ENCODE measurements around the gene RFX4. TPM values are rescaled to one million over a fixed set of nuclear protein-coding genes. Genes with fewer than 3 reads are reported as not detected.

The RFX4 gene
- total RNA-seq, 1 donor from 2014 or later: not detected

GRCh38 chr12:106582249-106582591, 584 bp upstream of the RFX4 start:
- Mint-ChIP-seq H3K4me3 (ENCODE audit: unreplicated experiment) (peak overlapping the region; percentile 17), H3K36me3 (ENCODE audit: low read depth, unreplicated experiment) (peaks cover 3% of the 10 kb centered on the region), H3K27ac (ENCODE audit: unreplicated experiment) (no peak overlapping the region), H3K4me1 (ENCODE audit: unreplicated experiment) (peaks cover 20% of the 10 kb centered on the region), H3K9me3 (ENCODE audit: unreplicated experiment) (peaks cover 4% of the 10 kb centered on the region), H3K27me3 (ENCODE audit: unreplicated experiment) (peaks cover 32% of the 10 kb centered on the region)
- TF ChIP-seq, protein P1, sequence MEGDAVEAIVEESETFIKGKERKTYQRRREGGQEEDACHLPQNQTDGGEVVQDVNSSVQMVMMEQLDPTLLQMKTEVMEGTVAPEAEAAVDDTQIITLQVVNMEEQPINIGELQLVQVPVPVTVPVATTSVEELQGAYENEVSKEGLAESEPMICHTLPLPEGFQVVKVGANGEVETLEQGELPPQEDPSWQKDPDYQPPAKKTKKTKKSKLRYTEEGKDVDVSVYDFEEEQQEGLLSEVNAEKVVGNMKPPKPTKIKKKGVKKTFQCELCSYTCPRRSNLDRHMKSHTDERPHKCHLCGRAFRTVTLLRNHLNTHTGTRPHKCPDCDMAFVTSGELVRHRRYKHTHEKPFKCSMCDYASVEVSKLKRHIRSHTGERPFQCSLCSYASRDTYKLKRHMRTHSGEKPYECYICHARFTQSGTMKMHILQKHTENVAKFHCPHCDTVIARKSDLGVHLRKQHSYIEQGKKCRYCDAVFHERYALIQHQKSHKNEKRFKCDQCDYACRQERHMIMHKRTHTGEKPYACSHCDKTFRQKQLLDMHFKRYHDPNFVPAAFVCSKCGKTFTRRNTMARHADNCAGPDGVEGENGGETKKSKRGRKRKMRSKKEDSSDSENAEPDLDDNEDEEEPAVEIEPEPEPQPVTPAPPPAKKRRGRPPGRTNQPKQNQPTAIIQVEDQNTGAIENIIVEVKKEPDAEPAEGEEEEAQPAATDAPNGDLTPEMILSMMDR (IDR thresholded peaks at IDR 0.05; ENCODE audit: unreplicated experiment): no peak
- no peak for DNase-seq (ENCODE audit: low spot score)

- peaks cover 3% of the 10 kb centered on the region for H3K36me3 Mint-ChIP-seq (ENCODE audit: low read depth, unreplicated experiment)
- TF ChIP-seq, protein P1 (IDR thresholded peaks at IDR 0.05; ENCODE audit: unreplicated experiment): no peak
- no peak overlapping the region for H3K27ac Mint-ChIP-seq (ENCODE audit: unreplicated experiment)
- no peak for DNase-seq (ENCODE audit: low spot score)
- peaks cover 4% of the 10 kb centered on the region for H3K9me3 Mint-ChIP-seq (ENCODE audit: unreplicated experiment)
- peak overlapping the region; percentile 80 for H3K4me3 Mint-ChIP-seq (ENCODE audit: unreplicated experiment)
- peaks cover 36% of the 10 kb centered on the region for H3K27me3 Mint-ChIP-seq (ENCODE audit: unreplicated experiment)
- H3K4me1 Mint-ChIP-seq (ENCODE audit: unreplicated experiment): peaks cover 25% of the 10 kb centered on the region
These were observed 669 bp downstream of the RFX4 start for GRCh38 chr12:106583242-106584103.

DNA sequence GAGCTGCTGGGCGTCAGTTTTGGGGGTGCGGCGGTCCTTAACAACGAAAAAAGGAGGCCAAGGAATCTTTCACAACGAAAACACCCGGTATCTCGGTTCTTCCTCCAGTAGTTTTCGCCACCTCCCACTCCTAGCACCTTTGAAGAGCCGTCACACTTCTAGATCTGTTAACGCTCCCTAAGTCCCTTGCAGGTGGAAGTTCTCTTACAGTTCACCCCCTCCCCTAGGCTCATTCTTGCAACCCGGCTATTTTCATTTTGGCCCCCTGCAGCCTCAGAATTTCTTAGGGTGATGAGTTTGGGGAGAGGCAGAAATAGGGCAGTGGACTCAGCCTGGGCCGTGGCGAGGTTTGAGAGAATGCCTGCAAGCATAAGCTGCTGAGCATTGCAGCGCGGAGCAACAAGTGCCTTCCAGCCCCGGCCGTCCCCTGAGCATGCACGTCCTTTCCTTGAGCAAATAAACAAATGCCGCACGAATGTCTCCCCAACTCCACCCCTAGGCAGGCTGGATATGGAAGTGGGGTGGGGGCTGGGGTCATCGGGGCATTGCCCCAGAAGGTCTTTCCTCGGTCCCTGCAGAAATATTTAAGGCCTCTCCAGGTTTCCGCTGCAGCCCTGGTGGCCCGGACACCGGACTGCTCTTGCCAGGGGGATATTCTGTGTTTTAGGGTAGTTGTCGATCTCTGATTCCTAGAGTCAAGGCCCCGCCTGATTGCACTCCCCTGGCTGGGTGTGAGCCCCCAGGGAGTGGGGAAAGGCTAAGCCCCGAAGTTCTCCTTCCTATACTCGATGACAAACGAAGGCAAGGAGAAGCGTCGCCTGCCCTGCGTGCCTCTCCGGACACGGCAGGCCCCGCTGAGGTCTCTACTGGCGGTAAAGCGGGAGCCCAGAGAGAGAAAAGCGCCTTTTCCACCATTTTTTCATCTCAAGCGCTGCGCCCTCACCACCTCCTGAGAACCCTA, 1.6 kb downstream of the RFX4 start:
- no peak for DNase-seq (ENCODE audit: low spot score)
- H3K4me3 Mint-ChIP-seq (ENCODE audit: unreplicated experiment): peak overlapping the region; percentile 57
- peaks cover 3% of the 10 kb centered on the region for H3K36me3 Mint-ChIP-seq (ENCODE audit: low read depth, unreplicated experiment)
- H3K27ac Mint-ChIP-seq (ENCODE audit: unreplicated experiment): no peak overlapping the region
- TF ChIP-seq, protein P1 (IDR thresholded peaks at IDR 0.05; ENCODE audit: unreplicated experiment): no peak
- H3K9me3 Mint-ChIP-seq (ENCODE audit: unreplicated experiment): peaks cover 4% of the 10 kb centered on the region
- peaks cover 33% of the 10 kb centered on the region for H3K27me3 Mint-ChIP-seq (ENCODE audit: unreplicated experiment)
- H3K4me1 Mint-ChIP-seq (ENCODE audit: unreplicated experiment): peaks cover 25% of the 10 kb centered on the region

GRCh38 chr12:106585105-106585520, 2.3 kb downstream of the RFX4 start:
- TF ChIP-seq, protein P1 (IDR thresholded peaks at IDR 0.05; ENCODE audit: unreplicated experiment): no peak
- no peak for DNase-seq (ENCODE audit: low spot score)
- Mint-ChIP-seq H3K9me3 (ENCODE audit: unreplicated experiment) (peaks cover 4% of the 10 kb centered on the region), H3K36me3 (ENCODE audit: low read depth, unreplicated experiment) (peaks cover 2% of the 10 kb centered on the region), H3K4me3 (ENCODE audit: unreplicated experiment) (no peak overlapping the region), H3K27ac (ENCODE audit: unreplicated experiment) (no peak overlapping the region), H3K4me1 (ENCODE audit: unreplicated experiment) (peaks cover 25% of the 10 kb centered on the region), H3K27me3 (ENCODE audit: unreplicated experiment) (peaks cover 27% of the 10 kb centered on the region)
